Measurements from ENCODE around the gene GAB4. TPM values are rescaled to one million over a fixed set of nuclear protein-coding genes. Genes with fewer than 3 reads are reported as not detected.

GAB4 gene
- polyA plus RNA-seq, 4 donors: not detected

- Histone ChIP-seq H3K4me3 (ENCODE audit: low read depth in 1 of 3, low read length in 3 of 3) (no peak overlapping the region), H3K9me3 (ENCODE audit: control insufficient read depth in 2 of 2, insufficient read depth in 1 of 2, low read depth in 1 of 2, low read length in 1 of 2) (peaks cover 0 to 1% of the 10 kb centered on the region in 2 donors), H3K4me1 (ENCODE audit: control insufficient read depth in 3 of 3, insufficient read depth in 2 of 3, low read depth in 1 of 3, low read length in 2 of 3) (no peaks in the 10 kb centered on the region), H3K27ac (ENCODE audit: low read depth in 1 of 3, low read length in 2 of 3) (no peak overlapping the region), H3K27me3 (ENCODE audit: control insufficient read depth in 3 of 3, insufficient read depth in 3 of 3, low read length in 3 of 3) (peaks cover 0 to 5% (median 0%) of the 10 kb centered on the region in 3 donors), H3K36me3 (ENCODE audit: control insufficient read depth in 3 of 3, insufficient read depth in 2 of 3, low read depth in 1 of 3, low read length in 3 of 3) (no peaks in the 10 kb centered on the region)
- 58 to 79% (median 69%) methylated on average over 4 of the region's 4 CpGs for WGBS, 3 donors
- no peak for FAIRE-seq
- DNase-seq: no peak
Measured at GRCh38 chr22:17012267-17012666, 4.2 kb upstream of the GAB4 start.

- Histone ChIP-seq H3K36me3 (ENCODE audit: control insufficient read depth in 3 of 3, insufficient read depth in 2 of 3, low read depth in 1 of 3, low read length in 3 of 3) (no peaks in the 10 kb centered on the region), H3K27me3 (ENCODE audit: control insufficient read depth in 3 of 3, insufficient read depth in 3 of 3, low read length in 3 of 3) (peaks cover 0 to 8% (median 0%) of the 10 kb centered on the region in 3 donors), H3K4me1 (ENCODE audit: control insufficient read depth in 3 of 3, insufficient read depth in 2 of 3, low read depth in 1 of 3, low read length in 2 of 3) (no peaks in the 10 kb centered on the region), H3K4me3 (ENCODE audit: low read depth in 1 of 3, low read length in 3 of 3) (no peak overlapping the region), H3K27ac (ENCODE audit: low read depth in 1 of 3, low read length in 2 of 3) (no peak overlapping the region), H3K9me3 (ENCODE audit: control insufficient read depth in 2 of 2, insufficient read depth in 1 of 2, low read depth in 1 of 2, low read length in 1 of 2) (no peaks in the 10 kb centered on the region)
- FAIRE-seq (no peak), DNase-seq (no peak)
- WGBS, 3 donors: 67 to 77% (median 71%) methylated on average over 9 of the region's 9 CpGs
Measured at GRCh38 chr22:17009640-17010291, 1.7 kb upstream of the GAB4 start.

DNA sequence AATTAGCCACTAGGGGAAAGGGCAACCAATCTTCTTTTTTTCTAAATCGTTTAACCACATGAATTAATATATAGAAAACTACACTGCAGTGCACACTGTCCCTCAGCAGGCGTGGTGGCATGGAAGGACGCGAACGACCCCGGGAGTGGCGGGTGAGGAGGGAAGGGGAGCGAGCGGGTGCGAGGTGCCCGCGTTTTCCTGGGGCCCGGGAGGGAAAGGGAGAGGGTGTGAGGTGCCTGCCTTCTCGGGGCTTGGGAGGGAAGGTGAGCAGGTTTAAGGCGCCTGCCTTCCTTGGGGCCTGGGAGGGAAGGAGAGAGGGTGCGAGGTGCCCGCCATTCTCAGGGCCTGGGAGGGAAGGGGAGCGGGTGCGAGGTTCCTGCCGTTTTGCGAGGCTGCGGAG is 765 bp downstream of the GAB4 start:
- FAIRE-seq: no peak
- Histone ChIP-seq H3K27ac (ENCODE audit: low read depth in 1 of 3, low read length in 2 of 3) (no peak overlapping the region), H3K4me3 (ENCODE audit: low read depth in 1 of 3, low read length in 3 of 3) (no peak overlapping the region), H3K27me3 (ENCODE audit: control insufficient read depth in 3 of 3, insufficient read depth in 3 of 3, low read length in 3 of 3) (peaks cover 0 to 8% (median 0%) of the 10 kb centered on the region in 3 donors), H3K36me3 (ENCODE audit: control insufficient read depth in 3 of 3, insufficient read depth in 2 of 3, low read depth in 1 of 3, low read length in 3 of 3) (no peaks in the 10 kb centered on the region), H3K4me1 (ENCODE audit: control insufficient read depth in 3 of 3, insufficient read depth in 2 of 3, low read depth in 1 of 3, low read length in 2 of 3) (no peaks in the 10 kb centered on the region), H3K9me3 (ENCODE audit: control insufficient read depth in 2 of 2, insufficient read depth in 1 of 2, low read depth in 1 of 2, low read length in 1 of 2) (no peaks in the 10 kb centered on the region)
- no peak for DNase-seq
- 14 to 44% (median 27%) methylated on average over 17 to 22 of the region's 22 CpGs for WGBS, 3 donors

DNA sequence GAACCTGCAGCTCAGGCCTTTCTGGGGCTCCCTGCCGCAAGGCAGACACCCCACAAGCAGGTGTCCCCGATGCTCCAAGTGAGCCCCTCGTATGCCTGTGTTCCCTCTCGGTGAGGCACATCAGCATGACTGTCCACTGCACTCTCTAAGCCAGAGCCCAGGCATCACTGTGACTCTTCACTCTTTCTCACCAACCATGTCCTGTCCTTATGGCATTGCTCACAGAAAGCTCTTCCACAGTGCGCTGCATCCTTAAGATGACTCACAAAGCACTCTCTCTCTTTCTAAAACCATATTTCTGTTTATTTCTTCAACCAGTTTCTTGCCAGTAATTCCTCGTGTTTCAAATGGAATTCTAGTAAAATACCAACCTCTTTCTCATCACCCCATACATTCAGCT is 18.1 kb downstream of the GAB4 start:
- DNase-seq (no peak), FAIRE-seq (no peak)
- no peak overlapping the region for H3K27ac ChIP-seq (ENCODE audit: low read depth in 1 of 3, low read length in 2 of 3)
- H3K27me3 ChIP-seq (ENCODE audit: control insufficient read depth in 3 of 3, insufficient read depth in 3 of 3, low read length in 3 of 3): no peaks in the 10 kb centered on the region
- H3K4me3 ChIP-seq (ENCODE audit: low read depth in 1 of 3, low read length in 3 of 3): no peak overlapping the region
- no peaks in the 10 kb centered on the region for H3K36me3 ChIP-seq (ENCODE audit: control insufficient read depth in 3 of 3, insufficient read depth in 2 of 3, low read depth in 1 of 3, low read length in 3 of 3)
- 75 to 82% (median 81%) methylated on average over 6 of the region's 6 CpGs for WGBS, 3 donors
- no peaks in the 10 kb centered on the region for H3K4me1 ChIP-seq (ENCODE audit: control insufficient read depth in 3 of 3, insufficient read depth in 2 of 3, low read depth in 1 of 3, low read length in 2 of 3)
- no peaks in the 10 kb centered on the region for H3K9me3 ChIP-seq (ENCODE audit: control insufficient read depth in 2 of 2, insufficient read depth in 1 of 2, low read depth in 1 of 2, low read length in 1 of 2)

GRCh38 chr22:16988257-16988656 is 19.8 kb downstream of the GAB4 start:
- DNase-seq: no peak

DNA sequence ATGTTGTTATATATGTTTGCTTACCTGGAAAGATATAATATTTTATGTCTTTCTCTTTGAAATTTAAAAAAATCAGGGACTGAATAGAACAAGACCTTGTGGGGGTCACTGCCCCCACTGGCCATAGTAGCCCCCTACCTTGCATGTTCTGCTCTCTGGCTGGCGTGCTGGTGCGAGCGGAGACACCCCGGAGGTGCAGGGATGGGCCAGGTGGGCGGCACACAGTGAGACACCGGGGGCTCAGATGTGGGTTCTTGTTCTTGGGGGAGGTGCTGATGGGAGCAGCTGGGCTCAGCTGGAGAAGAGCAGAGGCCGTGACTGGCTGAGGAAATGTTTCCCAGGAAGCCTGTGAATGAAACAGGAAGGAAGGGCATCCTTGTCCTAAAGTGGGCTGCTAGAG is 20.2 kb downstream of the GAB4 start:
- FAIRE-seq (no peak), DNase-seq (no peak)
- 67 to 80% (median 69%) methylated on average over 7 of the region's 7 CpGs for WGBS, 3 donors
- no peak overlapping the region for H3K27ac ChIP-seq (ENCODE audit: low read depth in 1 of 3, low read length in 2 of 3)
- H3K36me3 ChIP-seq (ENCODE audit: control insufficient read depth in 3 of 3, insufficient read depth in 2 of 3, low read depth in 1 of 3, low read length in 3 of 3): no peaks in the 10 kb centered on the region
- H3K4me1 ChIP-seq (ENCODE audit: control insufficient read depth in 3 of 3, insufficient read depth in 2 of 3, low read depth in 1 of 3, low read length in 2 of 3): no peaks in the 10 kb centered on the region
- H3K9me3 ChIP-seq (ENCODE audit: control insufficient read depth in 2 of 2, insufficient read depth in 1 of 2, low read depth in 1 of 2, low read length in 1 of 2): peaks cover 0 to 3% of the 10 kb centered on the region in 2 donors
- H3K27me3 ChIP-seq (ENCODE audit: control insufficient read depth in 3 of 3, insufficient read depth in 3 of 3, low read length in 3 of 3): no peaks in the 10 kb centered on the region
- no peak overlapping the region for H3K4me3 ChIP-seq (ENCODE audit: low read depth in 1 of 3, low read length in 3 of 3)

More at GRCh38 chr22:16988257-16988656, 19.8 kb downstream of the GAB4 start:
- no peaks in the 10 kb centered on the region for H3K36me3 ChIP-seq (ENCODE audit: control insufficient read depth in 3 of 3, insufficient read depth in 2 of 3, low read depth in 1 of 3, low read length in 3 of 3)
- WGBS, 3 donors: 66 to 77% (median 72%) methylated on average over 6 of the region's 6 CpGs
- no peaks in the 10 kb centered on the region for H3K9me3 ChIP-seq (ENCODE audit: control insufficient read depth in 2 of 2, insufficient read depth in 1 of 2, low read depth in 1 of 2, low read length in 1 of 2)
- no peak overlapping the region for H3K4me3 ChIP-seq (ENCODE audit: low read depth in 1 of 3, low read length in 3 of 3)
- H3K4me1 ChIP-seq (ENCODE audit: control insufficient read depth in 3 of 3, insufficient read depth in 2 of 3, low read depth in 1 of 3, low read length in 2 of 3): no peaks in the 10 kb centered on the region
- no peak overlapping the region for H3K27ac ChIP-seq (ENCODE audit: low read depth in 1 of 3, low read length in 2 of 3)
- no peak for FAIRE-seq
- H3K27me3 ChIP-seq (ENCODE audit: control insufficient read depth in 3 of 3, insufficient read depth in 3 of 3, low read length in 3 of 3): no peaks in the 10 kb centered on the region

DNA sequence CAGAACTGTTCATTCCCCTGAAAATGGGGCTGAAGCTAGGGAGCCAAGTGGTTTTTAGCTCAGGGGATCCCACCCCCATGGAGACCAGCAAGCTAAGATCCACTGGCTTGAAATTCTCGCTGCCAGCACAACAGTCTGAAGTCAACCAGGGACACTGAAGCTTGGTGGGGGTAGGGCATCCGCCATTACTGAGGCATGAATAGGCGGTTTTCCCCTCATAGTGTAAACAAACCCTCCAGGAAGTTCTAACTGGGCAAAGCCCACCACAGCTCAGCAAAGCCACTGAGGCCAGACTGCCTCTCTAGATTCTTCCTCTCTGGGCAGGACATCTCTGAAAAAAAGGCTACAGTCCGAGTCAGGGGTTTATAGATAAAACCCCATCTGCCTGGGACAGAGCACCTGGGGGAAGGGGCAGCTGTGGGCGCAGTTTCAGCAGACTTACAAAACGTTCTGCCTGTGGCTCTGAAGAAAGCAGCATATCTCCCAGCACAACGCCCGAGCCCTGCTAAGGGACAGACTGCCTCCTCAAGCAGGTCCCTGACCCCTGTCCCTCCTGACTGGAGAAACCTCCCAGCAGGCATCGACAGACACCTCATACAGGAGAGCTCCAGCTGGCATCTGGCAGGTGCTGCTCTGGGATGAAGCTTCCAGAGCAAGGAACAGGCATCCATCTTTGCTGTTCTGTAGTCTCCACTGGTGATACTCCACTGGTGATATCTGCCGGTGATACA is 32.7 kb downstream of the GAB4 start:
- no peaks in the 10 kb centered on the region for H3K27me3 ChIP-seq (ENCODE audit: control insufficient read depth in 3 of 3, insufficient read depth in 3 of 3, low read length in 3 of 3)
- no peak for DNase-seq
- no peak for FAIRE-seq
- no peaks in the 10 kb centered on the region for H3K9me3 ChIP-seq (ENCODE audit: control insufficient read depth in 2 of 2, insufficient read depth in 1 of 2, low read depth in 1 of 2, low read length in 1 of 2)
- H3K36me3 ChIP-seq (ENCODE audit: control insufficient read depth in 3 of 3, insufficient read depth in 2 of 3, low read depth in 1 of 3, low read length in 3 of 3): no peaks in the 10 kb centered on the region
- H3K27ac ChIP-seq (ENCODE audit: low read depth in 1 of 3, low read length in 2 of 3): no peak overlapping the region
- 64 to 69% (median 65%) methylated on average over 10 of the region's 10 CpGs for WGBS, 3 donors
- no peaks in the 10 kb centered on the region for H3K4me1 ChIP-seq (ENCODE audit: control insufficient read depth in 3 of 3, insufficient read depth in 2 of 3, low read depth in 1 of 3, low read length in 2 of 3)
- H3K4me3 ChIP-seq (ENCODE audit: low read depth in 1 of 3, low read length in 3 of 3): no peak overlapping the region

DNA sequence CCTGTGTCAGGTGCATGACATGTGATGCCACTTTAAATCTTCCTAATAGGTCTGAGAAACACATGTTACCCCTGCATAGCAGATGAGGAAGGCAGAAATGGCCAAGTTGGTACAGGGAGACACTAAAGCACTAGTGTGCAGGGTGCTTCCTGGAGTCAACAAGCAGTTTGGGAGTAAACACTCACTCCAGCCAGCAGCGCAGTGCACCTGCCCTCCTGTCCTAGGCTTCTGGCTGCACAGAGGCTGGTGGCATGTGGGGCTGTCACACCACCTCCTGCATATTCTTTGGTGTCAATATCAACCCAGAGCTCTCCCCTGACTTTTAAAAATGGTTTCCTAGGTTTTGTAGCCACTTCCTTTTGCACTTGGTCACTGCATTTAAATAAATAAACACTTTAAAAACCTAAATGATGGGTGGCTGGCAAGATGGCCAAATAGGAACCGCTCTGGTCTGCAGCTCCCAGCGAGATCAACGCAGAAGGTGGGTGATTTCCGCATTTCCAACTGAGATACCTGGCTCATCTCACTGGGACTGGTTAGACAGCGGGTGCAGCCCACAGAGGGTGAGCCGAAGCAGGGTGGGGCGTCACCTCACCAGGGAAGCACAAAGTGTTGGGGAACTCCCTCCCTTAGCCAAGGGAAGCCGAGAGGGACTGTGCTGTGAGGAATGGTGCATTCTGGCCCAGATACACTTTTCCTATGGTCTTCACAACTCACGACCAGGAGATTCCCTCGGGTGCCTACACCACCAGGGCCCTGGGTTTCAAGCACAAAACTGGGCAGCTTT is 33.5 kb downstream of the GAB4 start:
- Histone ChIP-seq H3K27me3 (ENCODE audit: control insufficient read depth in 3 of 3, insufficient read depth in 3 of 3, low read length in 3 of 3) (no peaks in the 10 kb centered on the region), H3K4me1 (ENCODE audit: control insufficient read depth in 3 of 3, insufficient read depth in 2 of 3, low read depth in 1 of 3, low read length in 2 of 3) (no peaks in the 10 kb centered on the region), H3K9me3 (ENCODE audit: control insufficient read depth in 2 of 2, insufficient read depth in 1 of 2, low read depth in 1 of 2, low read length in 1 of 2) (no peaks in the 10 kb centered on the region), H3K36me3 (ENCODE audit: control insufficient read depth in 3 of 3, insufficient read depth in 2 of 3, low read depth in 1 of 3, low read length in 3 of 3) (no peaks in the 10 kb centered on the region), H3K27ac (ENCODE audit: low read depth in 1 of 3, low read length in 2 of 3) (no peak overlapping the region), H3K4me3 (ENCODE audit: low read depth in 1 of 3, low read length in 3 of 3) (no peak overlapping the region)
- FAIRE-seq: no peak
- no peak for DNase-seq
- WGBS, 3 donors: 65 to 72% (median 69%) methylated on average over 11 of the region's 11 CpGs

Measured in small intestine (tissue), 7 donors.